Stimulated activated CD8-positive, alpha-beta memory T cell treated with anti-CD3 and anti-CD28 coated beads, Interleukin-15, amount 100 ng/mL, for 1 hour (primary cell): ENCODE data around the gene SLC30A1.
"Not testable (repeated sequence)": the region's sequence is repeated elsewhere in the genome, so short reads cannot be mapped to it uniquely, and the experiment has no call there.

Source experiments
- DNase-seq: peaks from one replicate; pipeline ENCODE4 v3.0.0-alpha.2; 2020; ENCODE audit warnings: low read depth

Gene SLC30A1

GRCh38 chr1:211583011-211583992 lies 4.3 kb upstream of the SLC30A1 start:
- no peak for DNase-seq

DNA sequence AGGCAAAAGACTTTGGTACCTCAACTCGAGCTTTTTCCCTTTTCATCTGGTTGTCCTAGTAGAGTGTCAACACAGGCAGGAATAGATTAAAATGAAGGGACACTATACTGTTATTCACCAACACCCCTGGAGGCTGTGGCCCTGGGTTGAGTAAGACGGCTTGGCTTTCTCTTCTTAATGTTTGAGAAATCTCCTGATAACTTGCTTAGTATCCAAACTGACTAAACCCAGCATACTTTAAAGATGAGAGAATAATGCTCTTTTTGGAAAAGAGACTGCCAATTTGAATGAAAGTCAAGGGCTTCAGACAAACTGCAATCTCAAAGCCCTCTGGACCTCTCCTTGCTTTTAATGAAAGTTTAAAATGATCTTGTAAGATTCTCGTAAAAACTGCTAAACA lies 2.6 kb upstream of the SLC30A1 start:
- no peak for DNase-seq

DNA sequence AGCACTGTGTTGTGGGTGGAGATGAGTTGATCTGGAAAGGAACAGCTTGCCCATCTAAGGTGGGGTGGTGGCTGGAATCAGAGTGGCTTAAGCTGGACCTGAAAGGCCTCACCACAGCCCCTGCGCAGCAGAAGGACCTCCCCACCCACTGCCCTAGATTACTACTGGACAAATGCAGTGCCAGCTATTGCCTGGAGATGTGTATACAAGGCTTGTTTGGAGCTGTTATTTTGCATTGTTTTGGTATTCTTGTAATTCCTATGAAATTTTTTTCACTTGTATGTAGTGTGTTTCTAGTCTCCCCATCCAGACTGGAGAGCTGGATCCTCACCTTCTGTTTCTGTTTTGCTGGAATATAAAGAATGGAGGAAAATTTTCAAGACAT lies 1.3 kb upstream of the SLC30A1 start:
- no peak for DNase-seq

GRCh38 chr1:211579440-211580302 lies 710 bp upstream of the SLC30A1 start:
- DNase-seq: no peak

- DNase-seq: peak; percentile 48
Measured at GRCh38 chr1:211577819-211578639, 932 bp downstream of the SLC30A1 start.

GRCh38 chr1:211577277-211577818 lies 1.6 kb downstream of the SLC30A1 start:
- DNase-seq: no peak

DNA sequence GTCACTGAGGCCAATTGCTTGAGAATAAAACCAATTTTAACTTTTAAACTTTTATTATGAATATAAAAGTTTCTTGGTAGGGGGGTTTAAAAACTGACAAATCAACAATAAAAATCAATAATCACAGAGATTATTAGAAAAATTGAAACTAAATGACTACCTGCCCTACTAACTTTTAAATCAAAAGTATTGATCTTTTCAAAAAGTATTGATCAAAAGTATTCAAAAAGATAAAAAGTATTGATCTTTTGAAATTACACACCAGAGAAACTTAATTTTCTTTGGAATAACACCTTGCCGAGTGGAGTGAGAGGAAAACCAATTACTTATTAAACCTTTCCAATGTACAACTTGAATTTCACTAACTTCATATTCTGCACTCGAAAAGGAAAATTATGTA lies 2.2 kb downstream of the SLC30A1 start:
- DNase-seq: no peak

- no peak for DNase-seq
Measured at GRCh38 chr1:211574705-211575104, 4.3 kb downstream of the SLC30A1 start.

DNA sequence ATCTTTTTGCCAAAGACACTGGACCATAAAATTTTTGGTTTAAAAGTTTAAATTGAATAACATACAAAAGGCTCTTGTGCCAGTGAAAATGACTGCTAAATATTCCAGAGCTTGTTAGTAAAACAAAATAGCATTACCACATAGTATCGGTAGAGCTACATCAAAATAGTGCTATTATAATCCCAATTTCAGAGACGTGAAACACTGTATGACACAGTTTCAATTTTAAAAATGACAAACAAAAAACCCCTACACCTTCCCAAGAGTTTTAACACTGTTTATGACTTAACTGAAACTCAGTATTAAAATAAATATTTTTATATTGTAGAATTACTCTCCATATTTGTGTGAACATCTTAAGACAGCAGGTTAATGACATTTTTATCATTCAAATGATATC lies 7.0 kb downstream of the SLC30A1 start:
- DNase-seq: no peak

GRCh38 chr1:211570378-211570777 lies 8.6 kb downstream of the SLC30A1 start:
- not testable (repeated sequence) for DNase-seq

- DNase-seq: no peak
Measured at GRCh38 chr1:211566431-211567025, 12.4 kb downstream of the SLC30A1 start.

- no peak for DNase-seq
Measured at GRCh38 chr1:211564084-211564483, 14.9 kb downstream of the SLC30A1 start.

DNA sequence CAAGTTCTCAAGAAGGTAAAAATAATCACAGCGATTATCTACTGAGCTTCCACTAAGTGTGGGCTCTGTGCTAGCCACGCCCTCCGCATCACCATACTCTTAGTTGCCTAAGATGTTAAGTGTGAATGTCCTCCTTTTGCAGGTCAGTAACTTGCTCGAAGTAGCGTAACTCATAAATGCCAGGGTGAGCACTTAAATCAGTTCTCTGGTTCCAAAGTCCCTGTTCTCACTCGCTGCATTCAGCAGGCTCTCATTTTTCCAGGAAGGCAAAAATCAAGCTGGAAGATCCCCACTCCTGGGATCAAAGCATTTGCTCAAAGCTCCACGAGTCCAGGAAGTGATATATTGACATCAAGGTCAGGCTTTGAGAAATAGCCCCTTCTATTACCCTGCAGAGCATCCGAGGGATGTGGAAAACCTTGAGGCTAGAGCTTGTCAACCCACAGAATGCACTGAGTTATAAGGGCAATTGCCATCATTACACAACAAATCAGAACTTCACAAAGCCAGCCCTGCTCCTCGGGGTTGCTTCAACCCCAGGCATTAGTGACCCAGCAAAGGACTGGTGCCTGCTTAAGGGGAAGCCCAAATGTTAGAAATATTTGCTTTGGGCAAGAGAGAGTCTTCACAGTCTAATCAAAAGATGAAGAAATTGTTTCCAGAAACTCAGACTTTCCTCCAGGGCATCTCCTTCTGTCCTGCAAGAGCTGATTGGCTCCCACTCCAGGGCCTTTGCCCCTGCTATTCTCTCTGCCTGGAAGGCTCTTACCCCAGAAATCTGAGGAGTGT lies 19.5 kb downstream of the SLC30A1 start:
- DNase-seq: no peak

GRCh38 chr1:211557894-211558625 lies 20.9 kb downstream of the SLC30A1 start:
- no peak for DNase-seq

GRCh38 chr1:211553549-211553948 lies 25.4 kb downstream of the SLC30A1 start:
- DNase-seq: no peak

GRCh38 chr1:211551638-211552460 lies 27.1 kb downstream of the SLC30A1 start:
- DNase-seq: no peak

GRCh38 chr1:211549092-211549711 lies 29.8 kb downstream of the SLC30A1 start:
- no peak for DNase-seq

DNA sequence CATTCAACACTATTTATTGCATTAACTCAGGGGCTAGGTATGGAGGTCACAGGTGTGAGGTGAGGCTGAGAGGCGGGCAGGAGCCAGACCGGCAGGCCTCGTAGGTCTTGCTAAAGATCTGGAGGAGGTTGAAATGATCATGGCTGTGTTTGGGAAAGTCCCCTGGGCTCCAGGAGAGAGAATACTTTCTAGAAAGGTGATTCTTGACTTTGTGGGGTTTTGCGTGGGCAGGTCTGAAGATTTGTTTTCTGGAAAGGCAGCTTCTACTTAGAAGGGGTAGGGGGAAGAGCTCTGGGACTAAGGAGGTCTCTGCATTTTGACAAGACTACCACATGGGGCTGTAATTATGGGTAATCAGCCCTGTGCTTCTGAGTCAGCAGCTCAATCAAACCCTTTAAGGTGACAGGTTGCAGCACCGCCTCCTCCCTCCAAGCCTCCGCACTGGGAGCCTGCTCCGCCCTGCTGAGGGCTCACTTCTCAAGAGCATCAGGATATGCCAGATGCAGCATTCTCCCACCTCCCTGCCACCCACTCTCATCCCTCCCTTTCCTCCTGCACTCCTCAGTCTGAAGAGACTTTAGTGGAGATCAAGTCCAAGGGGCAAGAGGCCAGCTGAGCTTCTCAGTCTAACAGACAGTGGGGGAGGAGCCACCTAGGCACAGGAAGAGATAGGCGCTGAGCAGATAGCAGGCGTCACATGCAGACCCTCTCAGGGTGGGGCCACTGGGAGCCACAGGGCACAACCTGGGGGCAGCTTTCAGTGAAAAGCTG lies 30.5 kb downstream of the SLC30A1 start:
- DNase-seq: no peak
